ENCODE results near the gene PTAFR. TPM values are rescaled to one million over a fixed set of nuclear protein-coding genes. Genes with fewer than 3 reads are reported as not detected.

The PTAFR gene
- total and polyA plus RNA-seq, 2 of the 4 experiments (the other 2 are of a cell fraction), result 0.17 to 0.18 TPM

- peak overlapping the region; percentile 75 for H2BK20ac ChIP-seq (ENCODE audit: low read depth, low read length)
- H3K18ac ChIP-seq (ENCODE audit: low read depth, low read length), result peak overlapping the region; percentile 83; the same call in 1 of the 2 replicates
- no peak overlapping the region for H3K56ac ChIP-seq (ENCODE audit: extremely low read depth, insufficient read depth, low read length)
- peak overlapping the region; percentile 30 to 77; a peak in 2 of 4 replicates for H4K8ac ChIP-seq (ENCODE audit: low read depth in 2 of 2, low read length in 2 of 2)
- WGBS, 2 experiments (ENCODE audit: extremely low coverage in 2 of 2, insufficient read length in 1 of 2), result 80% methylated on average over 2 of the region's 3 CpGs; no CpG with 5 or more reads in 1 of the 2 experiments
- no peaks in the 10 kb centered on the region for H4K20me1 ChIP-seq (ENCODE audit: insufficient read depth, low read length)
- H3K23ac ChIP-seq (ENCODE audit: low read depth, low read length), result peak overlapping the region; percentile 6; the same call in 1 of the 2 replicates
- peak overlapping the region; percentile 74 for H2AFZ ChIP-seq (replicated peaks; ENCODE audit: low read length, poor library complexity)
- TF ChIP-seq SMC3 (IDR thresholded peaks at IDR 0.05; ENCODE audit: low read depth, low read length) (no peak), CHD1 (IDR thresholded peaks at IDR 0.05; ENCODE audit: low read depth, low read length) (no peak), MAFK (IDR thresholded peaks at IDR 0.05; ENCODE audit: low read depth, low read length) (no peak), CEBPB (IDR thresholded peaks at IDR 0.05; ENCODE audit: low read depth, low read length) (no peak), MAZ (IDR thresholded peaks at IDR 0.05; ENCODE audit: borderline replicate concordance, low read depth, low read length) (no peak), RCOR1 (IDR thresholded peaks at IDR 0.05; ENCODE audit: insufficient replicate concordance, low read length) (no peak), ELK1 (IDR thresholded peaks at IDR 0.05; ENCODE audit: borderline replicate concordance, low read depth, low read length) (no peak), POLR2A (IDR thresholded peaks at IDR 0.05; ENCODE audit: low read depth, low read length) (no peak), NFE2L2 (IDR thresholded peaks at IDR 0.05; ENCODE audit: low read depth, low read length) (no peak), MXI1 (IDR thresholded peaks at IDR 0.05; ENCODE audit: borderline replicate concordance, low read depth, low read length) (no peak), BHLHE40 (IDR thresholded peaks at IDR 0.05; ENCODE audit: low read depth, low read length) (no peak), RAD21 (IDR thresholded peaks at IDR 0.05; ENCODE audit: low read length) (no peak), RFX5 (IDR thresholded peaks at IDR 0.05; ENCODE audit: low read depth, low read length) (no peak), USF2 (IDR thresholded peaks at IDR 0.05; ENCODE audit: low read depth, low read length) (no peak)
- H3K14ac ChIP-seq (replicated peaks; ENCODE audit: low read depth, low read length), result peak overlapping the region; percentile 54; the same call in 1 of the 2 replicates
- H3K9ac ChIP-seq (ENCODE audit: low read depth, low read length), result no peak overlapping the region
- H3K36me3 ChIP-seq (ENCODE audit: control insufficient read depth, insufficient read depth, low read length), result no peaks in the 10 kb centered on the region
- H2BK15ac ChIP-seq (ENCODE audit: low read depth, low read length), result peak overlapping the region; percentile 11; the same call in 1 of the 3 replicates
- H3K4ac ChIP-seq (ENCODE audit: low read depth, low read length), result peak overlapping the region; percentile 54; the same call in 1 of the 2 replicates
- ATAC-seq (ENCODE audit: low read depth) (no peak), DNase-seq (no peak)
- no peak overlapping the region; the same call in 1 of the 2 replicates for H3K27ac ChIP-seq (ENCODE audit: insufficient read depth, low read length)
- H3K9me1 ChIP-seq (ENCODE audit: insufficient read depth, low read length), result peaks cover 6% of the 10 kb centered on the region
- H4K5ac ChIP-seq (ENCODE audit: low read depth, low read length), result peak overlapping the region; percentile 83; the same call in 1 of the 2 replicates
- peak overlapping the region; percentile 81 for H2BK120ac ChIP-seq (ENCODE audit: low read depth, low read length)
- in situ Hi-C loops (cut with MboI; ENCODE audit: low sequenced_read_pairs), result no loop called here
- POLR2A ChIA-PET (ENCODE audit: unreplicated experiment), result no interaction called here
- dilution Hi-C loops (cut with HindIII; ENCODE audit: low sequenced_read_pairs, unreplicated experiment), result no loop called here
- intact Hi-C loops (cut with micrococcal nuclease), result no loop called here
- H3K4me3 ChIP-seq (ENCODE audit: insufficient read depth, low read depth, low read length), result no peak overlapping the region
- no TSS peak for BruUV-seq (replicated peaks)
- CTCF ChIA-PET, result interaction anchor here (0.6 to 1.2 kb wide), 5 partner anchors 12 to 755 kb away, joined by 4 to 7 read pairs (median 4); partner anchors contain the start of gene EYA3
- no peak overlapping the region for H3K4me2 ChIP-seq (ENCODE audit: low read depth, low read length)
- no peaks in the 10 kb centered on the region for H3K9me3 ChIP-seq (ENCODE audit: control insufficient read depth, insufficient read depth, low read length)
- H4K91ac ChIP-seq (ENCODE audit: insufficient read depth, low read depth, low read length), result peak overlapping the region; percentile 60
- peak overlapping the region; percentile 71 for H2BK5ac ChIP-seq (ENCODE audit: low read depth, low read length, poor library complexity, severe bottlenecking)
- H2AK5ac ChIP-seq (ENCODE audit: low read depth, low read length), result peak overlapping the region; percentile 37; the same call in 1 of the 2 replicates
- H3K79me1 ChIP-seq (ENCODE audit: low read depth in 1 of 2, low read length in 2 of 2), result no peaks in the 10 kb centered on the region
- no peaks in the 10 kb centered on the region for H3K27me3 ChIP-seq (ENCODE audit: control insufficient read depth, insufficient read depth, low read length)
- H3K4me1 ChIP-seq (ENCODE audit: control insufficient read depth, insufficient read depth, low read length), result peaks cover 5% of the 10 kb centered on the region; the same call in 1 of the 2 replicates
- H2AK9ac ChIP-seq (replicated peaks; ENCODE audit: low read depth, low read length, poor library complexity), result no peak overlapping the region
These were observed 63.3 kb downstream of the PTAFR start for GRCh38 chr1:28113242-28113572.
